ENCODE data around the gene B3GNT5. TPM values are rescaled to one million over a fixed set of nuclear protein-coding genes. Genes with fewer than 3 reads are reported as not detected.
A peak's percentile ranks its signal among the peaks of the same experiment; 100 is the strongest.

Gene B3GNT5
- total and polyA plus RNA-seq, 3 donors from 2014 or later, result 5.9 to 18.3 (median 6.3) TPM

DNA sequence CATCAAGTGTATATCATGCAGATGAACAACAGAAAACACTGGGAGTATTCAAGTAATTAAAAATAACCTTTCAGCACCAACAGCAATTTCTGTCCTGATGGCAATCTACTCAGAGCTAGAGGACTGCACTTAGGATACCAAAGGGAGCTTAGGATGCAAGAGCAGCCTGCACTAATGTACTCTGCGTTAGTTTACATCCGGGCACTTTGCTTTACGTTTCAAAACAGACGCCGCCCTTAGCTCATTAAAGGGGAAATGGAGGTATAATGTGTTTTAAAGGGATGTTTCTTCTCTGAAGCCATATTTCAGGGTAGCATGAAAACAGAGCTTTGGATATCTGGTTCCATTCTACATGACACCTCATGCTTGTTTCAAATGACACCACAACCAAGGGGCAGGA is 14.0 kb upstream of the B3GNT5 start:
- Histone ChIP-seq H3K36me3 (ENCODE audit: low read depth, missing control alignments) (no peaks in the 10 kb centered on the region), H3K27ac (no peak overlapping the region), H3K4me3 (peak overlapping the region in 1 of 2 donors; percentile 7), H3K9me3 (no peaks in the 10 kb centered on the region), H3K27me3 (no peaks in the 10 kb centered on the region), H3K4me1 (no peaks in the 10 kb centered on the region)
- 57 to 81% methylated on average over 5 of the region's 5 CpGs for WGBS, 2 donors
- intact Hi-C loops (cut with DNase I; ENCODE audit: low total_unique reads), result no loop called here
- TF ChIP-seq, protein P1, sequence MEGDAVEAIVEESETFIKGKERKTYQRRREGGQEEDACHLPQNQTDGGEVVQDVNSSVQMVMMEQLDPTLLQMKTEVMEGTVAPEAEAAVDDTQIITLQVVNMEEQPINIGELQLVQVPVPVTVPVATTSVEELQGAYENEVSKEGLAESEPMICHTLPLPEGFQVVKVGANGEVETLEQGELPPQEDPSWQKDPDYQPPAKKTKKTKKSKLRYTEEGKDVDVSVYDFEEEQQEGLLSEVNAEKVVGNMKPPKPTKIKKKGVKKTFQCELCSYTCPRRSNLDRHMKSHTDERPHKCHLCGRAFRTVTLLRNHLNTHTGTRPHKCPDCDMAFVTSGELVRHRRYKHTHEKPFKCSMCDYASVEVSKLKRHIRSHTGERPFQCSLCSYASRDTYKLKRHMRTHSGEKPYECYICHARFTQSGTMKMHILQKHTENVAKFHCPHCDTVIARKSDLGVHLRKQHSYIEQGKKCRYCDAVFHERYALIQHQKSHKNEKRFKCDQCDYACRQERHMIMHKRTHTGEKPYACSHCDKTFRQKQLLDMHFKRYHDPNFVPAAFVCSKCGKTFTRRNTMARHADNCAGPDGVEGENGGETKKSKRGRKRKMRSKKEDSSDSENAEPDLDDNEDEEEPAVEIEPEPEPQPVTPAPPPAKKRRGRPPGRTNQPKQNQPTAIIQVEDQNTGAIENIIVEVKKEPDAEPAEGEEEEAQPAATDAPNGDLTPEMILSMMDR (IDR thresholded peaks at IDR 0.05), result no peak
- no peak for TF ChIP-seq POLR2A (IDR thresholded peaks at IDR 0.05)
- DNase-seq, result peak; percentile 31

DNA sequence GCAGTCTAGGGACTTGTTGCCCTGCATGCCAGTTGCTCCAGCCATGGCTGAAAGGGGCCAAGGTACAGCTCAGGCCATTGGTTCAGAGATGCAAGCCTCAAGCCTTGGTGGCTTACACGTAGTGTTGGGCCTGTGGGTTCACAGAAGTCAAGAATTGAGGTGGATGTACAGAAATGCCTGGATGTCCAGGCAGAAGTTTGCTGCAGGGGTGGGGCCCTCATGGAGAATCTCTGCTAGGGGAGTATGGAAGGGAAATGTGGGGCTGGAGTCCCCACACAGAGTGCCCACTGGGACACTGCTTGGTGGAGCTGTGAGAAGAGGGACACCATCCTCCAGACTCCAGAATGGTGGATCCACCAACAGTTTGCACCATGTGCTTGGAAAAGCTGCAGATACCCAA is 10.6 kb upstream of the B3GNT5 start:
- DNase-seq, result no peak
- 88 to 100% methylated on average over 1 of the region's 1 CpG for WGBS, 2 donors
- Histone ChIP-seq H3K36me3 (ENCODE audit: low read depth, missing control alignments) (no peaks in the 10 kb centered on the region), H3K27ac (no peak overlapping the region), H3K4me1 (no peaks in the 10 kb centered on the region), H3K27me3 (no peaks in the 10 kb centered on the region), H3K9me3 (no peaks in the 10 kb centered on the region), H3K4me3 (no peak overlapping the region)
- TF ChIP-seq, protein P1 (IDR thresholded peaks at IDR 0.05), result no peak
- TF ChIP-seq POLR2A (IDR thresholded peaks at IDR 0.05), result no peak
- intact Hi-C loops (cut with DNase I; ENCODE audit: low total_unique reads), result no loop called here

DNA sequence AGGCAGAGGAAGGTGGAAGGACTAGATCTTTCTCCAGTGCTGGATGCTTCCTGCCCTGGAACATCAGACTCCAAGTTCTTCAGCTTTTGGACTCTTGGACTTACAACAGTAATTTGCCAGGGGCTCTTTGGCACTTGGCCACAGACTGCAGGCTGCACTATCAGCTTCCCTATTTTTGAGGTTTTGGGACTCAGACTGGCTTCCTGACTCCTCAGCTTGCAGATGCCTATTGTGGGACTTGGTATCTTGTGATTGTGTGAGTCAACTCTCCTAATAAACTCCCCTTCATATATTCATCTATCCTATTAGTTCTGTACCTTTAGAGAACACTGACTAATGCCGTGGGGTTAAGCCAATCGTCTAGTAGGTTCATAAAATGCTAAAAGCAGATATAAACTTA is 8.8 kb upstream of the B3GNT5 start:
- H3K4me1 ChIP-seq, result no peaks in the 10 kb centered on the region
- no peaks in the 10 kb centered on the region for H3K9me3 ChIP-seq
- intact Hi-C loops (cut with DNase I; ENCODE audit: low total_unique reads), result no loop called here
- no peak overlapping the region for H3K27ac ChIP-seq
- peak; percentile 40 for DNase-seq
- no peak overlapping the region for H3K4me3 ChIP-seq
- 75 to 87% methylated on average over 2 of the region's 2 CpGs for WGBS, 2 donors
- no peak for TF ChIP-seq POLR2A (IDR thresholded peaks at IDR 0.05)
- TF ChIP-seq, protein P1 (IDR thresholded peaks at IDR 0.05), result no peak
- H3K36me3 ChIP-seq (ENCODE audit: low read depth, missing control alignments), result no peaks in the 10 kb centered on the region
- no peaks in the 10 kb centered on the region for H3K27me3 ChIP-seq

DNA sequence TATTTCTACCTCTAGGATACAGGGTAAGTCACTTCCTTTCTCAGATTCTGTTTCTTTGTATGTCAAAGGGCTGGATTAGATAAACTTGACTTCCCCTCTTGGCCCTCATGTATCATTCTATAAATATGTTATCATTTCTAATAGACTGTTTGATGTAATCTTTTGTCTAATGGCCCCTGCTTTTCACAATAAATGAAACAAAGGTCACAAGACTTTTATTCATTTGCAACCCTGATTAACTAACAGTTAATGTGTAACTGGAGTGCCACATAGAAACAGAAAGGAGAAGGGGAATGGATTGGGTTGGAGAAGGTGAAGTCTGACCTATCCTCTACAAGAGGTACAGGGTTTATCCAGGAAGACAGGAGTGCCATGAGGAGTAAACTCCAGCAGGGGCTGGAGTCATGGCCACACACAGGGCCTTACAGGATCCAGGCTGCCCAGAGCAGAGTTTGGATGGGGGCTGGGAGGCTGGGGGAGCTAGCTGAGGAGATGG is 8.0 kb upstream of the B3GNT5 start:
- TF ChIP-seq, protein P1 (IDR thresholded peaks at IDR 0.05), result no peak
- TF ChIP-seq POLR2A (IDR thresholded peaks at IDR 0.05), result no peak
- H3K9me3 ChIP-seq, result no peaks in the 10 kb centered on the region
- intact Hi-C loops (cut with DNase I; ENCODE audit: low total_unique reads), result no loop called here
- H3K36me3 ChIP-seq (ENCODE audit: low read depth, missing control alignments), result no peaks in the 10 kb centered on the region
- DNase-seq, result no peak
- no peaks in the 10 kb centered on the region for H3K4me1 ChIP-seq
- no peak overlapping the region for H3K4me3 ChIP-seq
- no peak overlapping the region for H3K27ac ChIP-seq
- no peaks in the 10 kb centered on the region for H3K27me3 ChIP-seq

DNA sequence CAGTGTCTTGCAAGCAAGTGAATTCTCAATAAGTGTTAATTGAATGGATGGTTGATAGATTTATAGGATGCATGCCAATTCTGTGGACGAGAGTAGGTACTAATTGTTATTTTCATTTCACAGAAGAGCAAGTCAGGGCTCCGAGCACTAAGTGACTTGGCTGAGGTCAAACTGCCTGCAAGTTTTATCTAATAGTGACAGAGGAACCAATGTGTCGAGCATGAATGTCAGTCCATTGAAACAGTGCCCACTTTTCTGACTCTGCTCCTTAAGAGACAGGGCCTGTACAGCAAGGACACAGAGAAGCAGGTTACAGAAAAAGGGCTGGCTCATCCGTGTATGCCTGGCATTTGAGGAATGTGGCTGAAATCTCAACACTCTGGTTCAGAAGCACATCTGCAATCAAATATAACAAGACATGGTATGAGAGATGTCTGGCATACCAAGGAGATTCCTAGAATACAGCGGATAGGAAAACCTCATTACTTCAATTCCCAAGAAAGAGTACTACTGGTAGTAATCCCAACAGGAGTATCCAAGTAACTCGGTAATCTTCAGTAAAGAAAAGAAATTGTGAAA is 6.0 kb upstream of the B3GNT5 start:
- no peak for DNase-seq
- H3K27ac ChIP-seq, result no peak overlapping the region
- intact Hi-C loops (cut with DNase I; ENCODE audit: low total_unique reads), result no loop called here
- H3K9me3 ChIP-seq, result no peaks in the 10 kb centered on the region
- no peak overlapping the region for H3K4me3 ChIP-seq
- TF ChIP-seq, protein P1 (IDR thresholded peaks at IDR 0.05), result no peak
- no peak for TF ChIP-seq POLR2A (IDR thresholded peaks at IDR 0.05)
- no peaks in the 10 kb centered on the region for H3K27me3 ChIP-seq
- no peaks in the 10 kb centered on the region for H3K36me3 ChIP-seq (ENCODE audit: low read depth, missing control alignments)
- WGBS, 2 donors, result 52 to 73% methylated on average over 6 of the region's 6 CpGs
- no peaks in the 10 kb centered on the region for H3K4me1 ChIP-seq

All from testis (tissue), 3 donors.